K562 (cell line): Measurements from ENCODE around the gene RINL. TPM values are rescaled to one million over a fixed set of nuclear protein-coding genes. Genes with fewer than 3 reads are reported as not detected.

Source experiments
- ARNT ChIP-seq, 2 experiments: fragments of 450-650 bp; IDR thresholded peaks; 2 replicates each; pipeline ENCODE4 v1.6.1; 2016; ENCODE audit warnings: mild to moderate bottlenecking in 1 of 2
- BRF1 ChIP-seq: IDR thresholded peaks from 3 replicates; pipeline ENCODE4 v1.6.1; 2011; ENCODE audit warnings: borderline replicate concordance, mild to moderate bottlenecking; ENCODE audit not compliant: insufficient read length; ENCODE audit errors: extremely low read depth
- CEBPB ChIP-seq: fragments of 450-650 bp; IDR thresholded peaks from 2 replicates; pipeline ENCODE4 v1.6.1; 2016; ENCODE audit warnings: missing genetic modification characterization, missing compliant biosample characterization
- CHCHD3 ChIP-seq: fragments of 250-450 bp; sonication (Bioruptor Pico); IDR thresholded peaks from 2 replicates; pipeline ENCODE4 v2.1.2; 2022; ENCODE audit warnings: mild to moderate bottlenecking
- DEAF1 ChIP-seq: fragments of 450-650 bp; formaldehyde crosslinking; IDR thresholded peaks from 2 replicates; pipeline ENCODE4 v1.4.0; 2020; ENCODE audit warnings: mild to moderate bottlenecking, moderate library complexity
- ETV1 ChIP-seq: fragments of 450-650 bp; conservative IDR thresholded peaks from 2 replicates; pipeline ENCODE4 v1.6.1; 2016; ENCODE audit warnings: missing genetic modification characterization, control low read depth, low read depth, missing compliant biosample characterization
- GTF2E2 ChIP-seq: fragments of 200-800 bp; sonication (Bioruptor generic); IDR thresholded peaks from 2 replicates; pipeline ENCODE4 v1.6.1; 2016; ENCODE audit warnings: missing genetic modification characterization, missing compliant biosample characterization
- HNRNPK ChIP-seq: fragments of 200-400 bp; formaldehyde crosslinking; IDR thresholded peaks from one replicate; pipeline ENCODE4 v1.6.1; 2018; ENCODE audit warnings: mild to moderate bottlenecking, low read depth, low read length; ENCODE audit not compliant: poor library complexity, severe bottlenecking
- NKRF ChIP-seq: fragments of 450-650 bp; IDR thresholded peaks from 2 replicates; pipeline ENCODE4 v1.6.1; 2016; ENCODE audit warnings: borderline replicate concordance
- PRDM10 ChIP-seq: fragments of 450-650 bp; IDR thresholded peaks from 2 replicates; pipeline ENCODE4 v1.6.1; 2018; ENCODE audit not compliant: partially characterized antibody
- RREB1 ChIP-seq: fragments of 250-450 bp; sonication (Bioruptor Pico); IDR thresholded peaks from 2 replicates; pipeline ENCODE4 v1.4.0; 2020
- SIX5 ChIP-seq, 2 experiments: IDR thresholded peaks; 2 replicates each; pipeline ENCODE4 v1.6.1; 2011; ENCODE audit warnings: low read length in 2 of 2, borderline replicate concordance in 1 of 2, low read depth in 1 of 2, mild to moderate bottlenecking in 1 of 2, moderate library complexity in 1 of 2; ENCODE audit not compliant: insufficient read depth in 1 of 2
- TCF15 ChIP-seq: fragments of 250-450 bp; sonication (Bioruptor Pico); IDR thresholded peaks from 2 replicates; pipeline ENCODE4 v1.8.0; 2022; ENCODE audit warnings: moderate library complexity, mild to moderate bottlenecking, inconsistent platforms
- polyA plus RNA-seq, 8 experiments: library from polyadenylated mRNA; depleted of rRNA in 4 of 8; stranded (reverse) in 5 of 8; unstranded in 3 of 8; fragments of >200 nt; fragmentation: Nextera tagmentation in 2 of 8; fragmentation: Illumina TruSeq in 1 of 8; extraction: Ambion mirVana in 2 of 8; extraction: Trizol in 1 of 8; gene quantifications; 2 replicates each; pipeline versions ENCODE4 v1.2.1 to v1.2.3, GENCODE V29; 2011 to 2014; ENCODE audit warnings: inconsistent platforms in 1 of 8, missing spikeins in 1 of 8
- total RNA-seq, 7 experiments: library from RNA; depleted of rRNA in 6 of 7; stranded (reverse); fragments of >200 nt in 6 of 7; fragmentation: Illumina TruSeq in 2 of 7; extraction: Trizol in 2 of 7; gene quantifications; 2 replicates each; pipeline versions ENCODE4 v1.2.1 to v1.2.3, GENCODE V29; 2011 to 2021; ENCODE audit warnings: low replicate concordance in 1 of 7

Gene RINL
- total and polyA plus RNA-seq, 9 of the 15 experiments (the other 6 are each of a cell fraction or from before 2014, with no cell fraction given): 0.82 to 10.9 (median 4.9) TPM

GRCh38 chr19:38900743-38901190 lies 22.7 kb upstream of the RINL start (continued):
- TF ChIP-seq ETV1 (tag) (no peak), TCF15 (no peak), SIX5 (IDR thresholded peaks at IDR 0.05; ENCODE audit: borderline replicate concordance in 1 of 2, insufficient read depth in 1 of 2, low read depth in 1 of 2, low read length in 2 of 2) (no peak), CHCHD3 (CRISPR knock-in tag) (no peak), ARNT (IDR thresholded peaks at IDR 0.05) (no peak), BRF1 (no peak), RREB1 (CRISPR knock-in tag) (no peak), CEBPB (tag) (peak; percentile 74), NKRF (peak; percentile 13; the same call in 1 of the 2 replicates), GTF2E2 (tag) (peak; percentile 70; the same call in 1 of the 2 replicates), HNRNPK (no peak), DEAF1 (CRISPR knock-in tag) (no peak), PRDM10 (no peak)
